HepG2 (cell line): ENCODE results near the gene NRSN2. TPM values are rescaled to one million over a fixed set of nuclear protein-coding genes. Genes with fewer than 3 reads are reported as not detected.

Experiments used
- ARNTL ChIP-seq: sonication (generic); formaldehyde crosslinking; IDR thresholded peaks from 2 replicates; pipeline ENCODE4 v1.4.0; 2020; ENCODE audit warnings: mild to moderate bottlenecking, missing genetic modification reagents
- FOXP1 ChIP-seq, 2 experiments: fragments of 450-650 bp in 1 of 2; IDR thresholded peaks; 2 replicates each; pipeline ENCODE4 v1.6.1; 2017 to 2018; ENCODE audit warnings: antibody characterized with exemption in 1 of 2
- HNF1A ChIP-seq, 2 experiments: sonication (generic) in 1 of 2; formaldehyde crosslinking in 1 of 2; IDR thresholded peaks; 2 replicates each; pipeline versions ENCODE4 v1.4.0 to v1.6.1; 2016 to 2020; ENCODE audit warnings: borderline replicate concordance in 1 of 2, low read depth in 1 of 2, mild to moderate bottlenecking in 1 of 2, missing genetic modification reagents in 1 of 2
- IRX3 ChIP-seq: sonication (generic); formaldehyde crosslinking; IDR thresholded peaks from 2 replicates; pipeline ENCODE4 v1.8.1; 2023; ENCODE audit warnings: mild to moderate bottlenecking, low read depth, missing genetic modification reagents, borderline replicate concordance
- POGZ ChIP-seq: sonication (generic); formaldehyde crosslinking; IDR thresholded peaks from 2 replicates; pipeline ENCODE4 v1.4.0; 2020; ENCODE audit warnings: mild to moderate bottlenecking, missing genetic modification reagents
- RBM22 ChIP-seq: fragments of 200-400 bp; formaldehyde crosslinking; optimal IDR thresholded peaks from 2 replicates; pipeline ENCODE3; 2017; ENCODE audit warnings: mild to moderate bottlenecking, low read length, moderate library complexity
- SAP130 ChIP-seq: IDR thresholded peaks from 2 replicates; pipeline ENCODE4 v1.6.1; 2016; ENCODE audit warnings: low read depth
- SMYD3 ChIP-seq: sonication (generic); formaldehyde crosslinking; IDR thresholded peaks from 2 replicates; pipeline ENCODE4 v1.8.1; 2023; ENCODE audit warnings: mild to moderate bottlenecking, missing genetic modification reagents
- TFDP1 ChIP-seq: IDR thresholded peaks from 2 replicates; pipeline ENCODE4 v1.6.1; 2016; ENCODE audit warnings: missing compliant biosample characterization, missing genetic modification reagents, borderline replicate concordance
- XRCC5 ChIP-seq: fragments of 200-400 bp; formaldehyde crosslinking; optimal IDR thresholded peaks from 2 replicates; pipeline ENCODE3; 2017; ENCODE audit warnings: mild to moderate bottlenecking, low read length
- ZC3H13 ChIP-seq: sonication (generic); formaldehyde crosslinking; IDR thresholded peaks from 2 replicates; pipeline ENCODE4 v1.8.1; 2023; ENCODE audit warnings: mild to moderate bottlenecking, missing genetic modification reagents, moderate library complexity
- ZNF710 ChIP-seq: sonication (generic); formaldehyde crosslinking; IDR thresholded peaks from 2 replicates; pipeline ENCODE4 v1.5.0; 2020; ENCODE audit warnings: mild to moderate bottlenecking, missing genetic modification reagents, borderline replicate concordance
- polyA plus RNA-seq, 8 experiments: library from polyadenylated mRNA; depleted of rRNA in 3 of 8; stranded (reverse) in 7 of 8; unstranded in 1 of 8; fragments of >200 nt; fragmentation: Illumina TruSeq in 4 of 8; extraction: Trizol in 4 of 8; gene quantifications; 2 replicates each; pipeline versions ENCODE4 v1.2.1 to v1.2.3, GENCODE V29; 2011 to 2016; ENCODE audit warnings: low read depth in 4 of 8, missing spikeins in 1 of 8, mixed read lengths in 1 of 8; ENCODE audit not compliant: insufficient read depth in 1 of 8
- total RNA-seq, 5 experiments: library from RNA; depleted of rRNA; stranded (reverse); fragments of >200 nt; fragmentation: Illumina TruSeq; extraction: Trizol; gene quantifications; 2 replicates each; pipeline ENCODE4 v1.2.3, GENCODE V29; 2016; ENCODE audit warnings: low read depth in 1 of 5
- TF ChIP-seq, protein P1 (sequence below): sonication (generic); formaldehyde crosslinking; IDR thresholded peaks from 2 replicates; pipeline ENCODE4 v1.8.1; 2022; ENCODE audit warnings: mild to moderate bottlenecking, missing genetic modification reagents

The NRSN2 gene
- total and polyA plus RNA-seq, 2 of the 13 experiments (the other 11 are each of a cell fraction or from before 2014, with no cell fraction given), result 32.3 to 49.4 TPM

DNA sequence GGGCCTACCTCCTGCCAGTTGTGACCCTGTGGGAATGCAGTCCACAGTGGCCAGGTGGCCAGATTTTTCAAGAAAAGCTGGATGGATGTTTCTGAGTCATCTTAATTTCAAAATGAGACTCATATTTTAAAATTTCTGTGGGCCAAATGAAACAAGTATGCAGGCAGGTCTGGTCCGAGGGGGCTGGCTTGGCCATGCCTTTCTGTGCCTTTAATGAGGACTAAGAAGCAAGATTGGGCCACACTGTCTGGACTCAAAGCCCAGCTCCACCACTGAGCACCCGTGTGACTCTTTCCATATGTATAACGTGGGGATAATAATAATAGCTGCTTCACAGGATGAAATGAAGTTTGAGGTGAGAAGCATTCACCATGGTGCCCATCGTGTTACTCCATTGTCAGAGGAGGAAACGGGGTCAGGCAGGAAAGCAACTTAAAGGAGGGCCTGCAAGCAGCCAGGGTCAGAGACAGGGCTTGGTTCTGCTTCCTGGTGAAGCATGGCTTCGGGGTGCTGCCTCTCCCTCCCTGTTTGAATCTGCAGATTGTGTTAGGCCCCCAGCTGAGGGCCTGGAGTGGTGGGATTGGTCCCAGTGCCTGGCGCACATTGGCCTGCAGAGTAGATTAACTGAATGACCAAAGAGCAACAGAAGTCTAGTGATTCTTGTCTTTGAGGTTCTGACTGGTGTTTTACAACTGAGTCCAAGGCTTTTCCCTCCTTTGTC lies 17.8 kb upstream of the NRSN2 start (continued):
- TF ChIP-seq TFDP1 (CRISPR knock-in tag), result 0 out of 2 replicates have a peak, but pooled peaks have one; percentile 9
- 0 out of 2 replicates have a peak, but pooled peaks have one; percentile 42 for TF ChIP-seq IRX3 (CRISPR knock-in tag)
- peak; percentile 68 for TF ChIP-seq RBM22
- TF ChIP-seq, protein P1, sequence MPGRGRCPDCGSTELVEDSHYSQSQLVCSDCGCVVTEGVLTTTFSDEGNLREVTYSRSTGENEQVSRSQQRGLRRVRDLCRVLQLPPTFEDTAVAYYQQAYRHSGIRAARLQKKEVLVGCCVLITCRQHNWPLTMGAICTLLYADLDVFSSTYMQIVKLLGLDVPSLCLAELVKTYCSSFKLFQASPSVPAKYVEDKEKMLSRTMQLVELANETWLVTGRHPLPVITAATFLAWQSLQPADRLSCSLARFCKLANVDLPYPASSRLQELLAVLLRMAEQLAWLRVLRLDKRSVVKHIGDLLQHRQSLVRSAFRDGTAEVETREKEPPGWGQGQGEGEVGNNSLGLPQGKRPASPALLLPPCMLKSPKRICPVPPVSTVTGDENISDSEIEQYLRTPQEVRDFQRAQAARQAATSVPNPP (CRISPR knock-in tag), result no peak
- TF ChIP-seq FOXP1 (IDR thresholded peaks at IDR 0.05), result no peak
- TF ChIP-seq FOXP1 (CRISPR knock-in tag; IDR thresholded peaks at IDR 0.05), result no peak
- TF ChIP-seq ZNF710 (CRISPR knock-in tag), result 0 out of 2 replicates have a peak, but pooled peaks have one; percentile 4
- peak; percentile 5 for TF ChIP-seq XRCC5
- TF ChIP-seq HNF1A (IDR thresholded peaks at IDR 0.05; ENCODE audit: low read depth), result no peak
- TF ChIP-seq HNF1A (CRISPR knock-in tag; IDR thresholded peaks at IDR 0.05; ENCODE audit: borderline replicate concordance), result peak; percentile 18; the same call in 1 of the 2 replicates
- TF ChIP-seq SAP130 (CRISPR knock-in tag), result peak; percentile 26; the same call in 1 of the 2 replicates
- TF ChIP-seq POGZ, result no peak
- TF ChIP-seq ZC3H13, result peak; percentile 86
- TF ChIP-seq ARNTL (CRISPR knock-in tag), result no peak
- peak; percentile 56; the same call in 1 of the 2 replicates for TF ChIP-seq SMYD3
- TF ChIP-seq, all 625 proteins: peak for 16
